Spleen (tissue), 11 donors: ENCODE results near the gene DEPDC5. TPM values are rescaled to one million over a fixed set of nuclear protein-coding genes. Genes with fewer than 3 reads are reported as not detected.

Experiments
- DNase-seq: peaks from one replicate; pipeline ENCODE4 v3.0.0-alpha.2; 2020
- H3K27ac ChIP-seq, 8 donors: fragments of 200-600 bp; sonication (generic) in 7 of 8; 1 replicate in 4 of 8; 2 replicates in 4 of 8; pipeline versions ENCODE4 v1.5.0 to v1.8.0; 2016 to 2021; ENCODE audit warnings: inconsistent platforms in 4 of 8, mild to moderate bottlenecking in 4 of 8, moderate library complexity in 1 of 8
- H3K27me3 ChIP-seq, 7 donors: fragments of 200-600 bp; sonication (generic) in 6 of 7; replicated peaks in 1 of 7; 1 replicate in 4 of 7; 2 replicates in 3 of 7; pipeline versions ENCODE4 v1.5.0 to v1.8.0; 2016 to 2021; ENCODE audit warnings: inconsistent platforms in 3 of 7, mild to moderate bottlenecking in 1 of 7
- H3K36me3 ChIP-seq, 6 donors: fragments of 200-600 bp; sonication (generic) in 5 of 6; 1 replicate in 4 of 6; 2 replicates in 2 of 6; pipeline versions ENCODE4 v1.5.0 to v1.8.0; 2016 to 2021; ENCODE audit warnings: inconsistent platforms in 2 of 6
- H3K4me1 ChIP-seq, 6 donors: fragments of 200-600 bp; sonication (generic) in 5 of 6; 1 replicate in 3 of 6; 2 replicates in 3 of 6; pipeline versions ENCODE4 v1.5.0 to v1.8.0; 2016 to 2021; ENCODE audit warnings: inconsistent platforms in 3 of 6
- H3K4me3 ChIP-seq, 8 donors: fragments of 200-600 bp; sonication (generic) in 7 of 8; 1 replicate in 4 of 8; 2 replicates in 4 of 8; pipeline versions ENCODE4 v1.5.0 to v1.8.0; 2016 to 2021; ENCODE audit warnings: inconsistent platforms in 4 of 8, mild to moderate bottlenecking in 4 of 8, moderate library complexity in 2 of 8
- H3K9me3 ChIP-seq, 8 donors: fragments of 200-600 bp; sonication (generic) in 7 of 8; 1 replicate in 4 of 8; 2 replicates in 4 of 8; pipeline versions ENCODE4 v1.5.0 to v1.8.0; 2016 to 2021; ENCODE audit warnings: inconsistent platforms in 4 of 8
- CTCF ChIP-seq, 11 experiments: fragments of 200-600 bp in 7 of 11; fragments of 450-650 bp in 4 of 11; sonication (generic) in 4 of 11; IDR thresholded peaks in 8 of 11; conservative IDR thresholded peaks in 3 of 11; 1 replicate in 7 of 11; 2 replicates in 4 of 11; pipeline versions ENCODE4 v1.4.0 to v1.8.0; 2016 to 2021; ENCODE audit warnings: antibody characterized with exemption in 11 of 11, inconsistent platforms in 4 of 11, mild to moderate bottlenecking in 1 of 11
- POLR2A ChIP-seq, 3 donors: fragments of 450-650 bp; IDR thresholded peaks; one replicate each; pipeline ENCODE4 v1.5.1; 2017; ENCODE audit warnings: antibody characterized with exemption in 3 of 3, mild to moderate bottlenecking in 1 of 3
- POLR2AphosphoS5 ChIP-seq, 3 donors: sonication (generic); formaldehyde crosslinking; IDR thresholded peaks; one replicate each; pipeline ENCODE4 v1.5.1; 2017; ENCODE audit warnings: antibody characterized with exemption in 3 of 3
- WGBS, 5 donors: extraction: QIAGEN DNeasy Blood & Tissue Kit in 3 of 5; methylation state at CpG; one replicate each; pipeline versions ENCODE4 v1.1.5 to v1.1.7; 2013 to 2018; 5-methylcytosine and 5-hydroxymethylcytosine counted together
- intact Hi-C: fragments of 100-400 bp; cut with DNase I; formaldehyde crosslinking; loops from one replicate; pipeline ENCODE4 v1.15.0; 2023; ENCODE audit warnings: low total_unique reads
- polyA plus RNA-seq, 3 donors: library from polyadenylated mRNA; stranded (reverse); fragments of 200-250 nt; gene quantifications; one replicate each; pipeline ENCODE4 v1.2.1, GENCODE V29; 2013
- total RNA-seq, 7 donors: library from RNA; depleted of rRNA in 3 of 7; stranded (reverse); fragments of >200 nt in 3 of 7; fragmentation: NEBNext Ultra II Directional in 4 of 7; extraction: Animal tissue kit (Norgen Biotek cat#: 25700) in 4 of 7; gene quantifications; one replicate each; pipeline versions ENCODE4 v1.1.0 to v1.2.1, GENCODE V29; 2016 to 2021
- donor health status: healthy with polysubstance abuse.
- donor health status: DM: no; HTN: no; CAD: no; lungs with moderate emphysema.
- donor health status: DM: no; HTN: no; CAD: no.
- donor health status: Bipolar disorder and iron deficiency.
- donor health status: healthy.
- donor health status: DM: no; HTN: no; CAD: no.
- donor health status: DM: yes; HTN: yes; CAD: no.

DEPDC5 gene
- total and polyA plus RNA-seq, 10 donors, result 9.6 to 64.6 (median 44.3) TPM

- peaks cover 0 to 100% (median 50%) of the 10 kb centered on the region in 6 donors for H3K36me3 ChIP-seq
- no peak overlapping the region for H3K4me3 ChIP-seq
- intact Hi-C loops, result no loop called here
- no peak overlapping the region for H3K27ac ChIP-seq
- TF ChIP-seq POLR2AphosphoS5 (IDR thresholded peaks at IDR 0.05), result no peak
- no peak for TF ChIP-seq POLR2A (IDR thresholded peaks at IDR 0.05)
- no peak for TF ChIP-seq CTCF (IDR thresholded peaks at IDR 0.05 in 8 of 11, conservative IDR thresholded peaks at IDR 0.05 in 3 of 11)
- H3K27me3 ChIP-seq, result no peaks in the 10 kb centered on the region
- H3K4me1 ChIP-seq, result peaks cover 0 to 15% (median 9%) of the 10 kb centered on the region in 6 donors
- H3K9me3 ChIP-seq, result no peaks in the 10 kb centered on the region
- no peak for DNase-seq
- 74 to 87% (median 81%) methylated on average over 12 of the region's 12 CpGs for WGBS, 5 donors
Observed at GRCh38 chr22:31876156-31876920, 122.5 kb downstream of the DEPDC5 start.

DNA sequence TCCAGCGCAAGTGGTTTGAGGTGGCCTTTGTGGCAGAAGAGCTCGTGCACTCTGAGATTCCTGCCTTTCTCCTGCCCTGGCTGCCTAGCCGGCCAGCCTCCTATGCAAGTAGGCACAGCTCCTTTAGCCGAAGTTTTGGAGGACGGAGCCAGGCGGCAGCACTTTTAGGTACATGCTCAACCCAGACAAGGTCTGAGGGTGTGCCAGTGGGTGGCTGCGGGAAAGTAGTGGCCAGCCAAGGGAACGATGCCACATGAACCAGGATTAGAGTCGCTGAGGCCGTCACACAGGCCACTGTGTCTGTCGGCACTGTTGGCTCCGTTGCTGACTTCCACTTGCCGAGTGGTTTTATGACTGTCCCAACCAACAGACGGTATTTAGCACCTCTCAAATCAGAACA, 125.8 kb downstream of the DEPDC5 start:
- Histone ChIP-seq H3K4me1 (no peaks in the 10 kb centered on the region), H3K9me3 (no peaks in the 10 kb centered on the region), H3K4me3 (no peak overlapping the region), H3K36me3 (peaks cover 0 to 100% (median 55%) of the 10 kb centered on the region in 6 donors), H3K27me3 (no peaks in the 10 kb centered on the region), H3K27ac (no peak overlapping the region)
- TF ChIP-seq CTCF (IDR thresholded peaks at IDR 0.05 in 8 of 11, conservative IDR thresholded peaks at IDR 0.05 in 3 of 11), result no peak
- no peak for TF ChIP-seq POLR2A (IDR thresholded peaks at IDR 0.05)
- no peak for TF ChIP-seq POLR2AphosphoS5 (IDR thresholded peaks at IDR 0.05)
- 86 to 97% (median 94%) methylated on average over 14 of the region's 14 CpGs for WGBS, 5 donors
- no peak for DNase-seq
- intact Hi-C loops, result no loop called here

GRCh38 chr22:31881200-31881599, 127.4 kb downstream of the DEPDC5 start:
- DNase-seq, result no peak
- Histone ChIP-seq H3K36me3 (peaks cover 0 to 100% (median 53%) of the 10 kb centered on the region in 6 donors), H3K27ac (no peak overlapping the region), H3K4me3 (no peak overlapping the region), H3K27me3 (no peaks in the 10 kb centered on the region), H3K9me3 (no peaks in the 10 kb centered on the region), H3K4me1 (no peaks in the 10 kb centered on the region)
- intact Hi-C loops, result no loop called here
- 93 to 96% (median 96%) methylated on average over 6 of the region's 6 CpGs for WGBS, 5 donors
- TF ChIP-seq POLR2A (IDR thresholded peaks at IDR 0.05) (no peak), POLR2AphosphoS5 (IDR thresholded peaks at IDR 0.05) (no peak), CTCF (IDR thresholded peaks at IDR 0.05 in 8 of 11, conservative IDR thresholded peaks at IDR 0.05 in 3 of 11) (no peak)

GRCh38 chr22:31881865-31882264, 128.0 kb downstream of the DEPDC5 start:
- intact Hi-C loops, result no loop called here
- no peaks in the 10 kb centered on the region for H3K4me1 ChIP-seq
- no peak overlapping the region for H3K27ac ChIP-seq
- 95 to 99% (median 97%) methylated on average over 3 of the region's 3 CpGs for WGBS, 5 donors
- H3K27me3 ChIP-seq, result no peaks in the 10 kb centered on the region
- H3K4me3 ChIP-seq, result no peak overlapping the region
- H3K36me3 ChIP-seq, result peaks cover 0 to 100% (median 46%) of the 10 kb centered on the region in 6 donors
- DNase-seq, result no peak
- no peaks in the 10 kb centered on the region for H3K9me3 ChIP-seq
- no peak for TF ChIP-seq POLR2AphosphoS5 (IDR thresholded peaks at IDR 0.05)
- no peak for TF ChIP-seq CTCF (IDR thresholded peaks at IDR 0.05 in 8 of 11, conservative IDR thresholded peaks at IDR 0.05 in 3 of 11)
- no peak for TF ChIP-seq POLR2A (IDR thresholded peaks at IDR 0.05)
